HCT116 (cell line): ENCODE results near the gene KCNIP4.

ENCODE experiments used
- CEBPB ChIP-seq: IDR thresholded peaks from 2 replicates; pipeline ENCODE4 v1.6.1; 2012; ENCODE audit warnings: low read depth
- CTCF ChIP-seq, 3 experiments: fragments of 200-600 bp in 1 of 3; sonication (generic) in 1 of 3; IDR thresholded peaks in 2 of 3; conservative IDR thresholded peaks in 1 of 3; 2 replicates each; pipeline ENCODE4 v1.5.1; 2012 to 2017; ENCODE audit warnings: low read depth in 2 of 3, low read length in 2 of 3, antibody characterized with exemption in 1 of 3, borderline replicate concordance in 1 of 3, control low read depth in 1 of 3, mild to moderate bottlenecking in 1 of 3, mixed read lengths in 1 of 3, mixed run types in 1 of 3, moderate library complexity in 1 of 3; ENCODE audit not compliant: insufficient read depth in 1 of 3
- EZH2 ChIP-seq: fragments of 200-600 bp; sonication (generic); IDR thresholded peaks from 2 replicates; pipeline ENCODE4 v1.6.1; 2017; ENCODE audit warnings: antibody characterized with exemption, mixed run types
- POLR2A ChIP-seq: IDR thresholded peaks from 2 replicates; pipeline ENCODE4 v1.7.0; 2011; ENCODE audit warnings: borderline replicate concordance; ENCODE audit not compliant: insufficient read depth, insufficient read length; ENCODE audit errors: extremely low read depth
- SIN3A ChIP-seq: IDR thresholded peaks from 2 replicates; pipeline ENCODE4 v1.6.1; 2012; ENCODE audit warnings: low read depth
- SP1 ChIP-seq: IDR thresholded peaks from 2 replicates; pipeline ENCODE4 v1.6.1; 2012; ENCODE audit warnings: low read depth

- TF ChIP-seq SIN3A: no peak
- no peak for TF ChIP-seq POLR2A
- no peak for TF ChIP-seq EZH2
- no peak for TF ChIP-seq CTCF (IDR thresholded peaks at IDR 0.05 in 2 of 3, conservative IDR thresholded peaks at IDR 0.05 in 1 of 3; ENCODE audit: borderline replicate concordance in 1 of 3, insufficient read depth in 1 of 3, low read depth in 2 of 3, low read length in 2 of 3)
- no peak for TF ChIP-seq CEBPB
- no peak for TF ChIP-seq SP1
Measured at GRCh38 chr4:21753084-21753760, 195.3 kb downstream of the KCNIP4 start.
